Right forelimb (tissue), 1 donor: ENCODE results near the gene HTR3D.
"Not testable (repeated sequence)": the region's sequence is repeated elsewhere in the genome, so short reads cannot be mapped to it uniquely, and the experiment has no call there.

Experiments used
- DNase-seq: peaks from one replicate; pipeline ENCODE4 v3.0.0-alpha.2; 2018

HTR3D gene

GRCh38 chr3:184031187-184031792 is at the start of gene HTR3D:
TSS of gene HTR3D (plus strand) at chr3:184031742. CDS start at chr3:184031742, 0 bp downstream.
- DNase-seq: no peak

DNA sequence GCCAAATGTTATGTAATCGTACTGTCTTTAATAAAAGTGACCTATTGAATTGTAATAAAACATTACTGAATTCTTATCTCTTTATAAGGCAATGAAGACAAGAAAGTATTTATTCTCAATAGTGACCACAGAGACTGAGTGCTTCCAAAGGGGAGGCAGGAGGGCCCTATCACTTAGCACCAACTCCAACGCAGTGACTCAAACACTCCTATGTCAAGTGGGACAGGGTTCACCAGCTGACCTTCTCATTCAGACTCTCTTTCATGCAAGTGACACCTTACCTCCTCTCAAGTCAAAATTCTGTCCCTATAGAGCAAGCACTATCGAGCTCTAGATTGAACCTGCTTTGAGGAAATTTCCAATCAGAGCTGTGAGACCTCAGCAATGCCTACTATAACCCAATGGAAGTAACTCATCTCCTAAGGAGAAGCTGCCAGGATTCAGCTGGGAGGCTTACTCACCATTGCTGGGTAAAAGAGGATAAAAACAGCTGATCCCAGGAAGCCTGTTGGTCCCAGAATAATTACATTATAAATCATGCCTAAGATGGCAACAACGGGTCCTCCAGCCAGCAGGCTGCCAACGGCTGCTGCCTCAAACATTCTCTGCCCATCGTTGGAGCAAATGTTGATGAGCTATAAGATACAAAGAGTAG is 49.4 kb upstream of the HTR3D start:
- DNase-seq: no peak

GRCh38 chr3:183984127-183984740 is 47.3 kb upstream of the HTR3D start:
- DNase-seq: no peak

DNA sequence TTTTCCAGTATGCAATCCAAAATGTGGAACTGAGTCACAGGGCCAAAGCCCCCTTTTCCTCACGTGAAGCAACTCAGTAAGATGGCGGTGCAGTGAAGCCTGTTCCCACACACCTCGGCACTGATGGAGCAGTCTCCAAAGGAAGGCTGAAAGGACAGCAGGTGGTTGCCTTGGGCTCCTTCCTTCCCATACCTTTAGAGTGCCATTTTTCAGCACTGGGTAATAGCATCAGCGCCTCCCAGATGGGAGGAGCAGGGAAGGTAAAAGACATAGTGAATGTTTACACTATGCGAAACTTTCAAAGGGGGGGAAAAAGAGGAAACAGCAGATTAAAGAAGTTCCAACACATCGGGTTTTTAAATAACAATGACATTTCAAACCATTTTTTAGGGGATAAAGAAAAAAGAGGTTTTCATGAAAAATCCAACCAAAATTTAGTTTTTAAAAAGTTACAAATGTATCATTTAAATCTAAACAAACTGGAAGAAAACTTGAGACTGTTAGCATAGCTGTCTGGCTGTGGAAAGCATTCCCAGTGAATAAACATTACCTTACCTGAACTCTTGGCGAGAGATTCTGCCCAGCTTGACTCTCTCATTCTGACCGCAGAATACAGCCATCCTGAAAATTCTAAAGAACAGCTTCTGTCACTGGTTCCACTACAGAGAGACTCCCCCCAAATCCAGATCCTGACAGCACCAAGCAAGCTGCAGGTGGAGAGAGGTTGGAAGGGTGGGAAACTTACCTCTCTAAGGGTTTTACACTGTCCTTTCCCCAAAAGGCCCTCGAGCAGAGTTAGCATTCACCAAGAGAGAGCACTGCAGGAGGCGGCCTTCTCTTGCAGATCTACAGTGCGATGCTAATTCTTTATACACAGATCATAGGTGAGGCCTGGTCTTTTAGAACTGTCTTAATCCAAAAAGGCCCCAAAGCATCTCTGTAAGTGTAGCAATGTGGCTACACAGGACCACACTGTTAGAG is 46.5 kb upstream of the HTR3D start:
- no peak for DNase-seq

GRCh38 chr3:183987000-183987600 is 44.4 kb upstream of the HTR3D start:
- DNase-seq: no peak

DNA sequence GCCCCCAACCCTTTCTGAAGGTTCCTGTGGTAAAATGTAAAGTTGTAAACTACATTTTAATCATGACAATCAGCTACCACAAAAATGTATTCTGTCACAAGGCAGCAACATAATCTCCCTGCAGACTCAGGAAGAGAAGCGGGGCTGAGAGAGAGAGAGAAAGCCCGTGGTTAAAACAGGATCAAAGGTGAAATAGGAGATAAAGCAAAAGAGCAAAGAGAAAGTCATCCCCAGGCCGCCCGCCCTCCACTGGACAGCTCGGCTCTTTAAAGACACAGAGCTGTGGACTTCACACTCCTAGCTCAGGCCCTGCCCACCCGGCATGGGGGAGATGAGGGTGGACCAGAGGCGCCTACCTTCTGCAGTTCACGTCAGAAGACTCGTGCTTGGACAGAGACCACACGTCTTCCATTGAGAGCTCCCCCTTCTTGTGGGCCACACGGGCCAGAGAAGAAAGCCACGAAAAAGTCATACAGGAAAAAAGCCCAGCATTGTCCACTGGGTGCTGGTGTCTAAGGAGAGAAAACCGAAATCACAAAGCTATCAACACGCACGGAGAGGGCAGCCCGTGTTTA is 43.2 kb upstream of the HTR3D start:
- DNase-seq: no peak

DNA sequence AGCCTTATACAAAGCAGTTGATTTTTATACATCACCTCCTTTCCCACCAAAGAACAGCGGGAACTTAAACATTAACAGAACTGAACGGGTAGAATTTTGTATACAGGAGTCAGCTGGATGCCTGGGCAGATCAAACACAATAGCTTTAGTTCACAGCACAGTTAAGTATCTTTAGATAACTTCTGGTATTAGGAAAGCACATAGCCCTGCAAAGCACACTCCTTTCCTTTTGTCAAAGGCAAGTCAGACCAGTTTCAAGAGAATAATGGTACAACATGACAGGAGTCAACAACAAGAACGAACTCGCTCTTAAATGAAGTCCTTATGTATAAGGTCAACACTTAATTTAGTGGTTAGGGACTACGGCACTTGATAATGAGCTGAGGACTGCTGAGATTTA is 40.1 kb upstream of the HTR3D start:
- no peak for DNase-seq

DNA sequence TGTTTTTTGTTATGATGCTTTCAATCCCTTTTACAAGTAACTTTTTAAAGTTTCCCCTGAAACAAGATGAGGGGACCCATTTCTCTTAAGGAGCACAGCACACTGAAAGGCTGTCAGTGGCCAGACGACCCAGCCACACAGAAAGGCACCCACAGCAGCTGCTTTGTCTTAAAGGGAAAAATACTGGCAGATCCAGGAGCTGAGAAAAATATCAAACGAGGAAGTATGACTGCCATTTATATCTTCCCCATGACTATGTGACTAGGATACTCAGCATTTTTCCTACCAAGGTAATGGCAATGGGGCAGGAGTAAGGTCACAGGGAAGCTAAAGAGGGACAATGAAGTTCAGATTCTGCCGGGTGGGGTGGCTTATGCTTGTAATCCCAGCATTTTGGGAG is 29.8 kb upstream of the HTR3D start:
- DNase-seq: no peak

- no peak for DNase-seq
Observed at GRCh38 chr3:184002469-184002868, 29.1 kb upstream of the HTR3D start.

GRCh38 chr3:184003187-184003967 is 28.2 kb upstream of the HTR3D start:
- DNase-seq: no peak

GRCh38 chr3:184004476-184004875 is 27.1 kb upstream of the HTR3D start:
- no peak for DNase-seq

DNA sequence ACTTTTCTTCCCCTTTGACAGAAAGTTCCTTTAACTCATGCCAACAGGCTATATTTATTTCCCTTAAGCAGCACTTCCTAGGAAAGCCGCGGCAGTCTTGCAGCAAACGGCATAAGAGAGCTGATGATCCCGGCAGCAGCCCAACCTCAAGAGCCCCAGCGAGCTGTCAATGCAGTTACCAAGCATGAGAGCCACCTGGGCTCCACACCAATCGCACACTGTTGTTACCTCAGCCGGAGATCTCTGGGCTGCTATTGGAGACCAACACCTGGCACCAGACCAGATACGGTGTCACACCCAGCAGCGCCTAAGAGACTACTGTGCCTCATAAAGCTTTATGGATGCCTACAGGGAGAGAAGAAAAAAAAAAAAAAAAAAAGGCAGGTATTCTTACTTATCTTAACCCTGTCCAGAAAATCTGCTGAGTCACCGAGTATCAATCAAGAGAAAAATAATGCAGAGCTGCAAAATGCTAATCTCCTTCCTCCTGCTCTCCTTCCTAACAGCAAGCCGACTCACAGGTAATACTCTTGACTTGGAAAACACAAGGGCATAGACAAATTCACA is 25.5 kb upstream of the HTR3D start:
- DNase-seq: peak; percentile 46

- not testable (repeated sequence) for DNase-seq
Observed at GRCh38 chr3:184007143-184007813, 24.3 kb upstream of the HTR3D start.

DNA sequence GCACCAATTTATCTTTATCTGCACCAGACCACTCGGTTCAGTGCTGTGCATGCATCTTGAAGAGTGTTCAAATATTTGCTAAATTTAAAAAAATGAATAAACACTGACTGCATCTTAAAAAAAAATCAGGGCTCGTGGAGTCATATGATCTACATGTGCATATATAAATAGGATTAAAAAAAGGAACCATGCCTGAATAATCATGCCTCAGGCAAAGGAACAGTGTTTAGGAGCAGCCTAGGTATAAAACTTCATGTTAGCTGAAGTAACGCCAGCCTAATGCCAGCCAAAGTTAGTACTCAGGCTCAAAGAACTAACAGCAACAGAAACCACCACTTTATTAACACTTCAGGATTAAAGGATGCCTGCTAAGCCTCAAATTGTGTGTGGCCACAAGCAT is 23.4 kb upstream of the HTR3D start:
- no peak for DNase-seq

DNA sequence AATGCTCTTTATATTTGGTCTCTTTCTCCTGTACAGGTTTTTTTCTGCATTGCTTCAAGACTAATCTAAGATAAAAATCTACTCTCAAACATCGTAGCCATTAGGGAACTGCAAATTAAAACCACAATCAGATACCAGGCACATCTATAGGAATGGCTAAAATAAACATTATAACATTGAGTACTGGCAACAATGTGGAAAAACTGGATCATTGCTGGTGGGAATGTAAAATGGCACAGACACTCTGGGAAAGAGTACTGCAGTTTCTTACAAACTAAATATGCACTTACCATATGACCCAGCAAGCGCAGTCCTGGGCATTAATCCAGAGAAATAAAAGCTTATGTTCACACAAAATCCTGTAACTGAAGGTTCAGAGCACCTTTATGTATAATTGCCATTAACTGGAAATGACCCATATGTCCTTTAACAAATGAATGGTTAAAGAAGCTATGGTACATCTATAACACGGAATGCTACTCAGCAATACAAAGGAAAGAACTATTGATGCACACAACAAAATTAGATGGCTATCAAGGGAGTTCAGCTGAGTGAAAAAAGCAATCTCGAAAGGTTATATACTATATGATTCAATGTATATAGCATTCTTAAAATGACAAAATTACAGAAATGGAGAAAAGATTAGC is 20.2 kb upstream of the HTR3D start:
- no peak for DNase-seq

GRCh38 chr3:184011937-184012889 is 19.3 kb upstream of the HTR3D start:
- DNase-seq: no peak

DNA sequence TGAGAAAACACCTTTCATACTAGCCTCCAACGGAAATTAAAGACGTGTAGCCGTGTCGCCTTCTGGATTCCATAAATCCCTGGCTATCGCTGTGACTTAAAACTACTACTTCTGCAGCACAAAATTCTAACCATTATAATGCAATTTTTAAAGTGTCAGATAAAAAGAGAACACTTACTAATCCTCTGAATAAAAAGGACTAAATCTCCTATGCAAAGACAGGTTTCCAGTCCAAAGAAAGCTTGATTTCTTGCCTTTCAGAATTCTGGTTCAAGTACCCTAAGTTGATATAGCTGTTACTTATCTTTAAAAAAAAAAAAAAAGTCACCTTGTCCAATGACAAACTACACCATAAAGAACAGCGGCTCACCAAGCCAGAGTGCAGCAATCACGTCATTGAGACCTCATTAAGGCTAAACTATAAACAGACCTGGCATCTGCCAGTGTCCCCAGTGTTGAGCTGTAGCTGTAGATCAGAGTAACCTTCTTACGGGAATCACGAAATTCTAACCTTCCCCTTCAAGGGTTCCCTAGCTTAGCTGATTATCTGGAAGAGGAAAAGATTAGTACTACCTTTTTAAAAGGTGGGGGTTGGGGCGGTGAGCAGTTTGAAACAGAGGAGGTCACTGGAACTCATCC is 16.0 kb upstream of the HTR3D start:
- no peak for DNase-seq

DNA sequence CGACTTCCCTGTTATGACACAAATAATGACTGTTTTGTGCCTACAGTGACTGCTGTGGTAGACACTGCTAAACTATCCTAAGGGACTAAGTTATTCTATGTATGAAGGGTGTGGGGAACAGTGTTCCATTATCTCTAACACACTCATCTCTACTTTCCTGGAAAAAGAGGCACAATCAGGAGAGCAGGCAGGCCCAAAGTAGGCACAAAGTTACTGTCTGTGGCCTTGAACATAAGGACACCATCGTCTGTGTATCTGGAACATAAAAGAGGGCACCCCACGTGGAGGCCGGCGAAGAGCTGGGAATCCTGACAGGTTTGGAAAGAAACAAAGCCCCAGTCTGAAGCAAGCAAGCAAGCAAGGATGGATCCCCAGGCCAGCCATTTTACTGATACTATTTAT is 15.4 kb upstream of the HTR3D start:
- no peak for DNase-seq
